Astrocyte (in vitro differentiated cells and primary cell): Measurements from ENCODE around the gene PLA2R1.

Source experiments
- EZH2 ChIP-seq: IDR thresholded peaks from 2 replicates; pipeline ENCODE4 v1.6.1; 2012; ENCODE audit warnings: mild to moderate bottlenecking, low read length, inconsistent platforms; ENCODE audit not compliant: insufficient read depth
- TF ChIP-seq, protein P1 (sequence below): IDR thresholded peaks from 2 replicates; pipeline ENCODE4 v1.5.1; 2011; ENCODE audit warnings: low read depth, mild to moderate bottlenecking, inconsistent platforms, low read length, moderate library complexity; ENCODE audit not compliant: insufficient read depth

- TF ChIP-seq, protein P1, sequence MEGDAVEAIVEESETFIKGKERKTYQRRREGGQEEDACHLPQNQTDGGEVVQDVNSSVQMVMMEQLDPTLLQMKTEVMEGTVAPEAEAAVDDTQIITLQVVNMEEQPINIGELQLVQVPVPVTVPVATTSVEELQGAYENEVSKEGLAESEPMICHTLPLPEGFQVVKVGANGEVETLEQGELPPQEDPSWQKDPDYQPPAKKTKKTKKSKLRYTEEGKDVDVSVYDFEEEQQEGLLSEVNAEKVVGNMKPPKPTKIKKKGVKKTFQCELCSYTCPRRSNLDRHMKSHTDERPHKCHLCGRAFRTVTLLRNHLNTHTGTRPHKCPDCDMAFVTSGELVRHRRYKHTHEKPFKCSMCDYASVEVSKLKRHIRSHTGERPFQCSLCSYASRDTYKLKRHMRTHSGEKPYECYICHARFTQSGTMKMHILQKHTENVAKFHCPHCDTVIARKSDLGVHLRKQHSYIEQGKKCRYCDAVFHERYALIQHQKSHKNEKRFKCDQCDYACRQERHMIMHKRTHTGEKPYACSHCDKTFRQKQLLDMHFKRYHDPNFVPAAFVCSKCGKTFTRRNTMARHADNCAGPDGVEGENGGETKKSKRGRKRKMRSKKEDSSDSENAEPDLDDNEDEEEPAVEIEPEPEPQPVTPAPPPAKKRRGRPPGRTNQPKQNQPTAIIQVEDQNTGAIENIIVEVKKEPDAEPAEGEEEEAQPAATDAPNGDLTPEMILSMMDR = no peak
- TF ChIP-seq EZH2 = no peak
Observed at GRCh38 chr2:160050147-160050546, 12.3 kb downstream of the PLA2R1 start.
